Central memory CD8-positive, alpha-beta T cell (primary cell): ENCODE results near the gene KIR3DL3.
"Not testable (repeated sequence)": the region's sequence is repeated elsewhere in the genome, so short reads cannot be mapped to it uniquely, and the experiment has no call there.

Source experiments
- ATAC-seq: fragments of 150-1000 bp; cut with Tn5 transposase; replicated peaks from 2 replicates; pipeline ENCODE4 v1.10.0; 2022; ENCODE audit warnings: mild to moderate bottlenecking, moderate FRiP score, moderate number of reproducible peaks; ENCODE audit not compliant: poor library complexity, severe bottlenecking; ENCODE audit errors: extremely low read depth
- DNase-seq, 2 donors: peaks; one replicate each; pipeline ENCODE4 v3.0.0; 2021; ENCODE audit warnings: low spot score in 2 of 2
- H3K27ac Mint-ChIP-seq: one replicate; pipeline ENCODE4 v1.8.0; 2022; ENCODE audit warnings: low read depth, mild to moderate bottlenecking, moderate library complexity, mixed read lengths
- H3K27me3 Mint-ChIP-seq: one replicate; pipeline ENCODE4 v1.8.0; 2022; ENCODE audit warnings: mixed read lengths
- H3K36me3 Mint-ChIP-seq: one replicate; pipeline ENCODE4 v1.8.0; 2022; ENCODE audit warnings: mild to moderate bottlenecking, moderate library complexity, mixed read lengths; ENCODE audit not compliant: insufficient read depth
- H3K4me1 Mint-ChIP-seq: one replicate; pipeline ENCODE4 v1.8.0; 2022; ENCODE audit warnings: mixed read lengths
- H3K4me3 Mint-ChIP-seq: one replicate; pipeline ENCODE4 v1.8.0; 2022; ENCODE audit warnings: mild to moderate bottlenecking, moderate library complexity, mixed read lengths
- H3K9me3 Mint-ChIP-seq: one replicate; pipeline ENCODE4 v1.8.0; 2022; ENCODE audit warnings: mixed read lengths

Gene KIR3DL3

GRCh38 chr19:54771018-54771960 lies 47.0 kb downstream of the KIR3DL3 start:
- not testable (repeated sequence) for ATAC-seq, DNase-seq, H3K9me3 Mint-ChIP-seq, H3K4me1 Mint-ChIP-seq, H3K4me3 Mint-ChIP-seq, H3K27ac Mint-ChIP-seq, H3K36me3 Mint-ChIP-seq
- H3K27me3 Mint-ChIP-seq = peaks cover 17% of the 10 kb centered on the region

- H3K4me1 Mint-ChIP-seq, ATAC-seq, DNase-seq: not testable (repeated sequence)
These were observed 48.4 kb downstream of the KIR3DL3 start for GRCh38 chr19:54772666-54773065.

GRCh38 chr19:54775095-54775815 lies 51.0 kb downstream of the KIR3DL3 start:
- H3K36me3 Mint-ChIP-seq, H3K9me3 Mint-ChIP-seq, H3K4me1 Mint-ChIP-seq, H3K4me3 Mint-ChIP-seq, H3K27ac Mint-ChIP-seq, DNase-seq, ATAC-seq: not testable (repeated sequence)
- H3K27me3 Mint-ChIP-seq = peaks cover 11% of the 10 kb centered on the region

More at GRCh38 chr19:54772666-54773065, 48.4 kb downstream of the KIR3DL3 start:
- not testable (repeated sequence) for H3K36me3 Mint-ChIP-seq, H3K9me3 Mint-ChIP-seq, H3K27me3 Mint-ChIP-seq, H3K4me3 Mint-ChIP-seq, H3K27ac Mint-ChIP-seq

GRCh38 chr19:54775830-54776229 lies 51.6 kb downstream of the KIR3DL3 start:
- H3K27me3 Mint-ChIP-seq = peaks cover 11% of the 10 kb centered on the region
- not testable (repeated sequence) for H3K36me3 Mint-ChIP-seq, H3K4me1 Mint-ChIP-seq, H3K9me3 Mint-ChIP-seq, DNase-seq, ATAC-seq, H3K27ac Mint-ChIP-seq, H3K4me3 Mint-ChIP-seq

- H3K4me3 Mint-ChIP-seq, DNase-seq, H3K9me3 Mint-ChIP-seq, H3K4me1 Mint-ChIP-seq, H3K36me3 Mint-ChIP-seq, H3K27ac Mint-ChIP-seq, ATAC-seq: not testable (repeated sequence)
- H3K27me3 Mint-ChIP-seq = peaks cover 12% of the 10 kb centered on the region
These were observed 53.6 kb downstream of the KIR3DL3 start for GRCh38 chr19:54777851-54778250.

- H3K27me3 Mint-ChIP-seq = peaks cover 22% of the 10 kb centered on the region
- not testable (repeated sequence) for ATAC-seq, H3K9me3 Mint-ChIP-seq, H3K36me3 Mint-ChIP-seq, DNase-seq, H3K4me1 Mint-ChIP-seq, H3K27ac Mint-ChIP-seq, H3K4me3 Mint-ChIP-seq
These were observed 54.7 kb downstream of the KIR3DL3 start for GRCh38 chr19:54778896-54779295.

GRCh38 chr19:54782916-54783315 lies 58.7 kb downstream of the KIR3DL3 start:
- peaks cover 55% of the 10 kb centered on the region for H3K27me3 Mint-ChIP-seq
- H3K27ac Mint-ChIP-seq, ATAC-seq, H3K4me1 Mint-ChIP-seq, H3K36me3 Mint-ChIP-seq, DNase-seq, H3K4me3 Mint-ChIP-seq, H3K9me3 Mint-ChIP-seq: not testable (repeated sequence)
